ENCODE measurements around the gene FAM20C.
"Not testable (repeated sequence)": the region's sequence is repeated elsewhere in the genome, so short reads cannot be mapped to it uniquely, and the experiment has no call there.

FAM20C gene

GRCh38 chr7:173209-173918, 19.0 kb upstream of the FAM20C start:
- no peak for DNase-seq (ENCODE audit: low read depth, low spot score)

DNA sequence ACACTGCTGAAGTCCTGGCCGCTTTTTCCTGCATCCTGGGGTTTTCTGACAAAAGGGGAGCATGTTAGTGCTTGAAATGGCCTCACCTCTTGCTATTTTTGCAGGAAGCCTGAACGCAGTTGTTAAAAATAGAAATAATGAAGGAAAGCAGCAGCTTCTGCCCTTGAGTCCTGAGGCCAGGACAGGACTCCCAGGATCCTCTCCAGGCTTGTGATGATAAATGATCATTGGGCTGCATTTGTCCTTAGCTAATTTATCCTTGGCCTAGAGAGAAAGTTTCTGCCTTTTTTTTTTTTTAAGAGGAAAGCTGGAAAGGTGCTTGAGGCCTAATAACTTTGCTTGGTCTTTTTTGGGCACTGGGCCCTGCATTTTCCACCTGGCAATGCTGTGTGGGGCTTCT, 17.7 kb upstream of the FAM20C start:
- DNase-seq (ENCODE audit: low read depth, low spot score), result no peak

- no peak for DNase-seq (ENCODE audit: low read depth, low spot score)
Measured at GRCh38 chr7:175955-176354, 16.4 kb upstream of the FAM20C start.

DNA sequence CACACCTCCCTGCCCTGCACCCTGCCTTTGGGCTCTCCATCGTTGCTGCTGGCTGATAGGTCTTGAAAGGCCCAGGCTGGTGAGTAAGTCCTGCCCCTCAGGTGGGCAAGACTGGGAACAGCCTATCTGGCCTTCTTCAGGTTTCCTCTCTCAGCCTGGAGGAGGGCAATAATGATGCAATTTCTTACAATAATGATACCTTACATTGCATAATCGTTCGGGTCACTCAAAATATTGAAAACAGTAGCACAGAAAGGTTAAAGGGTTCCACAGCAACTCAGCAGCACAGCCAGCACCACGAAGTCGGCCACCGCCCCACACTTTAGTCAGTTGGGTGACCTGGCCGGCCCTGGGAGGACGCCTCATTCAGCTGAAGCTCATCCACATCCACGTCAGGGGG, 16.0 kb upstream of the FAM20C start:
- no peak for DNase-seq (ENCODE audit: low read depth, low spot score)

DNA sequence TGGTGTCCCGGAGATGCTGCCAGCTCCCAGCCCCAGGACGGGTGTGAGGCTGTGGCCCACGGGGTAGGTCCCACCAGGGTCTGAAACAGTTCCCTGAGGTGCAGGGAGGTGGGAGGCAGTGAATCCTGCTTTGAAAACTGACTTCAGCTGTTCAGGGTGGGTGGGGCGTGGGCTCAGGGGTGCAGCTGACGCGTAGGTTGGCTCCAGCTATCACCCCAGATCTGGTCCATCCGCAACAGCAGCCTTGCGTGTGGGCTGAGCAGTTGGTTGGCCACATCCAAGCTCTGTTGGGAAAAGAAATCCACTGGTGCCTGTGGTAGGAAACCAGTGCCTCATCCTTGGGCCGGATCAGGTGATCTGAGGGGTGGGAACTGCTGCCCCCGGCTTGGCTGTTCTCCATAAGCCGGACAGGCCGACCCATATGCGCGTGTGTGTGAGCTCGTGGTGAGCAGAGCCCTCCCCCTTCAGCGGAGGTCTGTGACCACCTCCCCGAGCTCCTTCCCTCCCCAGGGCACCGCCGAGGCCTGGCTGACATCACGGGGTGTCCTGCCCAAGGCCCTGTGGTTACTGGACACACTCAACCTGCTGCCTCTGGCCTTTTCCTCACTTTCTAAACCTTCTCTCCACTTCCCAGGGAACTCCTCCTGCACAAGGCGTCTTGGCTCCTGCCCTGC, 15.4 kb upstream of the FAM20C start:
- no peak for DNase-seq (ENCODE audit: low read depth, low spot score)

DNA sequence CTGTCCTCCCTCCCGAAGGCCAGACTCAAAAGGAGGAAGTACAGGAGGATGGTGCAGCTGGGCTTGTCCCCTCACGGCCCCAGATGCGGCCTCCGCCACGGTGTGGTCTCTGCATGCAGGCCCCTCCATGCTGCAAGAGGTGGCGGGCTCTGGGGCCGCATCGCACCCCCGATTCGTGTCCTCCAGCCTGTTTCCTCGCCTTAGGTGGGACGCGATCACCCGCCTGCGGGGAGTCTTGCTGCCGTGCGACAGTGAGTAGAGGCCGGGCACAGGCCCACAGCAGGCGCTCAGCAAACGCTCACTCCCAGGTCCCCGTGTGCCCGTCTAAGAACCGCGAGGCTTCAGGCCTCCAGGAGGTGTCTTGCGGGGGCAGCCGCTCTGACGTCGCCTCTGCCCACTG, 13.9 kb upstream of the FAM20C start:
- no peak for DNase-seq (ENCODE audit: low read depth, low spot score)

DNA sequence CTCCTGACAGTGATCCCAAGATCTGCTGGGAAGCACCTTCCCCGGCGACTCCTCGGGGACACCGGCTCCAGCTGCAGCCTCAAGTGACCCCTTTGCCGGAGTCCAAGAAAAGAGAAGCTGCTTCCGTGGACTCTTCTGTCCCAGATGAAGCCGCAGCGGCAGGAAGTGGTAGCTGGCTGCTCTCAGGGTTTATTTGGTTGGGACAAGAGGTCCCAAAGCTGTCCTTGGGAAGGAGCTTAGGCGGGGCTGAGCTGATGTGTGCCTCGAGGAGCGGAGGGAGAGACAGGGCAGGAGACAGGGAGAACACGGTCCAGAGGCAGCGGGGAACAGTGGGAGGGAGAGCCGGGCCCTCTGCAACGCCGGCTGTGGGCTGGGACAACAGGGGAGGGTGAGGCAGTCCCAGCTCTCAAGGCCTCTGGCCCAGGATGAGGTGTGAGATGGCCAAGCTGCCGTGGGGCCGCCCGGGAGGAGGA, 13.1 kb upstream of the FAM20C start:
- DNase-seq (ENCODE audit: low read depth, low spot score), result no peak

DNA sequence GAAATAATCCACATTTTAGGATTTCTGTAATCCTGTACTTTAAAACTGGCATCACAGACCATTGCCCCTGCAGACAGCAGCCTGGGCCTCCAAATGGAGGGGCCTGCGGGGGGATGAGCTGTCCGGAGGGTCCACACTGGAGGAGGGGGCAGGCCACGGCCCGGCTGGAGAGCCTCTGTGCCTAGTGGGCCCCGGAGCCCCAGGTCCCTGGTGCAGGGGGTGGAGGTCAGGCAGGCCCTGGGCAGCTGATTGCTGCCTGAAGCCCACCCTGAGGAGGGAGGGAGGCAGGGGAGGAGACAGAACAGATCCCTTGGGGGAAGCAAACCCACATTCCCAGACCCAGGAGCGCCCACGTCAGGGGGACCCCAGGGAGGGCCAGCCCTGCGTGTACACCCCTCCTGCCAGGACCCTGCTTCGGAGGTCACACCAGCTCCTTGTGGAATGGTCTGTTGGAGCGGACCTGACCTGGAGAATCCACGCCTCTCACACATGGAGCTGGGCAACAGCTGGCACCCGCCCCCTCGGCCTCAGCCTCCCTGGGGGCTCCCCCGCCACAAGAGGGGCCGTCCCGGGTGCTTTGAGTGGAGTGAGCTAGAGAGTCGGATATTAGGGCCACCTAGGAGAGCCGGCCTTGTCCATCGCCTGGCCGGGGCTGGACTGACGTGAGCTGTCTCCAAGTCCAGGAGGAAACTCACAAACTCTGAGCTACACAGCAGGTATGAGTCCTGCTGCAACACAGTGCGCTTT, 12.2 kb upstream of the FAM20C start:
- DNase-seq (ENCODE audit: low read depth, low spot score), result no peak

GRCh38 chr7:181738-182137, 10.6 kb upstream of the FAM20C start:
- DNase-seq (ENCODE audit: low read depth, low spot score), result no peak

DNA sequence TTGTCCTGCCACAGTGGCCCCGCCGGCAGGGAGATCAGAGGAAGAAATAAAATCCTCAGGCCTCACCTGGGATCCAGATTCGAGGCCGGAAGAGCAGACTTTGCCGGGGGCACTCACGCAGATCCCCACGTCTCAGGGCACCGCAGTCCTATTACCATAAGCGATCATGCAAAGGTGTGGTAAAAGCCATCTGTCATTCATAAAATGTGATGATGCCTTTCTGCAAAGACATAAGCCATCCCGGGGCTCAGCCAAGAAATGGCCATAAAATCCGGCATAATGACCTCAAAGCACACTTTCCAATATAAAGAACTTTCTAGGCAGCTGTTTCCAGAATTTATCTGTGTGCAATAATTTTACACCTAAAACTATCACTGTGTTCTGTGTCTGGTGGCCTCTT, 9.9 kb upstream of the FAM20C start:
- DNase-seq (ENCODE audit: low read depth, low spot score), result not testable (repeated sequence)

DNA sequence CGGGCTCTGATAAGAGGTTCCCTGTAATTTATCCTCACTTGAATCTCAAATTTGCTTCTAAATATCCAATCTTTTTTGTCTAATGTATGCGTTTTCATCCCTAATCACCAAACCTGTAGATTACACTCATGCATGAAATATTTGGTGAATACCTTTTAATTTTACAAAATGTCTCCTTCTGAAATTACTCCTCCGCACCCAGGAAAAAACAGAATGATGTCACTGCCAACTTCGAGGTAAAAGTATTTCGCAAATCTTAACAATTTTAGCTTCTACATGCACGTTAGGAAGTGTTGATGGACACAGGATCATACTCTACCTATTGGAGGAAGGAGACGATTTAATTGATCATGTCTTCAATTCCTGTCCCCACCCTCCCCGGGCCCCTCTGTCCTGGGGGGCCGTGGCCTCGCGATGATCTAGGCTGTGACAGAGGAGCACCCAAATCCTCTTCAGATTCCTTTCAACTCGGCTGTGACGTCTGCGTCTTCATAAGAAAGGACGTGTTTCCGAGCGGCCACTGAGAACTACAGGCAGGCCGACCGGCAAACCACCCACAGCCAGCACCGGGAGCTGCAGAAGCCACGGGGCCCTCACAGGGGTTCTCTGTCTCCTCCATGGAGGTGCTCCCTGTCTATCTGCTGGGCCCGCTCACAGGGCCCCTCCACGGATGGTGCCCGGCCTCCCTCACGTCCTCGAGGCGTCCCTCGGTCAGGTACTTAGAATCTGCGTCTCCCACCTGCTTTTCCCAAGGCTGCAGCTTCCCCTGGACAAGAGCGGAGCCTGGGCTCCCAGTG, 8.7 kb upstream of the FAM20C start:
- no peak for DNase-seq (ENCODE audit: low read depth, low spot score)

DNA sequence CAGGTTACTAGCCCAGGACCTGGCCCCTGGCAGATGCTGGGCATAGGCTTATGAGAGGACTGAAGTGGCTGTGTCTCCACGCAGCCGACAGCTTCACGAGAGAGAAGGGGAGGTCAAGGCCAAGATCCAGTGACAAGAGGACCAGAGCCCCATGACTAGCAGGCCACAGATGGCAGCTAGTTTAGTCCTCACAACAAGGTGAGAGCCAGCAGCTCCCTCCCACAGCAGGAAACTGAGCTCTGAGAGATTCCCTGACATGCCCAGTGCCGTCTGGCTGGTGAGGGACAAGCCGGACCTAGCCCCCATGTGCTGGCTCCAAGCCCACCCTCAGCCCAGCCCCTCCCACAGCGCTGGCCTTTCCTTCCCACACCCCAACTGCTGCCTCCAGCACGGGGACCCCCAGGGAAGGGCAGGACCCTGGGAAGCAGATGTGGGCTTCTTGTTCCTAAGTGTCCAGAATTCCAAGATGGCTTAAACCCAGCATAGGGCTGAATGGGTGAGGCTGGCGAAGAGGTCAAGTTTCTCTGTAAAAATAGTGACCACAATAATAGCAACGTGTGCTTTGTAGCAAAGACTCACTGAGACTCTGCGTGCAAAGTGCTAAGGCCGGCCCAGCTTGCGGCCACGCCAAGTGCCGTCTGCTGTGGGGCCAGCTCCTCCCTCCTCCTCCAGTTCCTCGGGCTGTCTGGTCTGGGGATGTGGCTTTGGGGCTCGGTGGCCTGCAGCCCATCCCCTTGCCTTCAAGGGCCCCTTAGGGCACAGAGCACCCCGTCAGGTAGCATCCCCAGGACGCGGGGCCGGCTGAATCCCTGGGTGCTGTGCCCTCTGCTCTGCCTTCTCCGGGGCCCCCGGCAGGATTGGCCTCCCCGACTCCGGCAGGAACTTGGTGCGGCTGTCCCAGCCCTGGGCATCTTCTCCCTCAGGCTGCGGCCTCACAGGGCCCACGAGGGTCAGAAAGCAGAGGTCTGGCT, 7.8 kb upstream of the FAM20C start:
- no peak for DNase-seq (ENCODE audit: low read depth, low spot score)

DNA sequence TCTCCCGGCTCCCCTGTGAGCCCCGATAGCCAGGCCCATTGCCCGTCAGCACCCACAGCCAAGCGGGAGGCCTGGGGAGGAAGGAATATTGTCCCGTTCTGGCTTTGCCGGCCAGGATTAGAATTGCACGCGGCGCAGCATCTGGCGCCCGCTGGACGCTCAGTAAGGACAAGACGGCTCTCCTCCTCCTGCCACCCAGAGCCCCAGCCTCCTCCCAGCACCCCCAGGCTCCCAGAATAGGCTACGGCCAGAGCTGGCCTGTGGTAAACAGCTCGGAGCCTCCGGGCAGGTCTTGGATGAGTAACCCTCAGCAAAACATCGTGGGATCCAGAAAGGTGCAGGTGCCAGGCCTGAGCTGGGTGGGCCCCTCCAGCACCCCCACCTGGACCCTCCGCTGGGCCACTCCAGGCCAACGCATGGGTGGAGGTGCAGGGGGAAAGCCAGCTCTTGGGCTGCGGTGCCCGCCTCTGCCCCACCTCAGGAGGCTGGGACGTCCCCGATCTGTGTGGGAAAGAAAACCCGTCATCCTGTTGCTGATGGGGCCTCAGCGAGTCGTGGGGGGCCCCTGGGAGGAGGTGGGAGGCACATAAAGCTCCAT, 5.8 kb upstream of the FAM20C start:
- DNase-seq (ENCODE audit: low read depth, low spot score), result no peak

DNA sequence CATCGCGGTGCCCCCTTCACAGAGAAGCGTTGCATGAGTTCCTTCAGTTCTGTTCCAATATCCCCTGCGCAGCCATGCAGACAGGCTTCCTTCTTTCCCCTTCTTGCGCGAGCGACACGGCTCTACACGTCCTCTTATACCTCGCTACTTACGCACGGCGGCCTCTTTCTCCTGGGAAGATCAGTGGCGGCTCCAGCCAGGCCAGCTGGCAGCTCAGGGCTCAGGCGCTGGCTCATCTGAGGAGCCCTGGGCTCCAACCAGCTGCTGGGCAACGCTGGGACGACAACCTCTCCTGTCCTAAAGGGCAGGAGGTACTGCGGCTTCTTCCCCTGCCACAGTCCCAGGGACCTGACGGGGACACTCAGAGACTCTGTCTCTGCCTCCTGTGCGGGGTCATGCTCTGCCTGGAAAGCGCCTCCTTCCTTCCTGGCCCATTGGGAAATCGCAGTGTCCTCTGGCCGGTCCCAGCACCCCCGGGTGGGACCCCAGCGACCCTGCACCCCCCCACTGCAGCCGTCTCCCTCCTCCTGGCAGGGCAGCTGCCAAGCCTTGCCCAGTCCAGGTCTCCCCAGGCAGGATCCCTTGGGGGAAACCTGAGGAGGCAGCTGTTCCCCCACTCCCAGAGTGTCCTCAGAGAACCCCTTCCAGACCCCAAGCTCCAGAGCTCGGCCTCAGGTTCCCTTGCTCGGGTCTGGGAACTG, 5.0 kb upstream of the FAM20C start:
- no peak for DNase-seq (ENCODE audit: low read depth, low spot score)

- no peak for DNase-seq (ENCODE audit: low read depth, low spot score)
Measured at GRCh38 chr7:188174-188573, 4.2 kb upstream of the FAM20C start.

GRCh38 chr7:188727-189500, 3.5 kb upstream of the FAM20C start:
- DNase-seq (ENCODE audit: low read depth, low spot score), result no peak

DNA sequence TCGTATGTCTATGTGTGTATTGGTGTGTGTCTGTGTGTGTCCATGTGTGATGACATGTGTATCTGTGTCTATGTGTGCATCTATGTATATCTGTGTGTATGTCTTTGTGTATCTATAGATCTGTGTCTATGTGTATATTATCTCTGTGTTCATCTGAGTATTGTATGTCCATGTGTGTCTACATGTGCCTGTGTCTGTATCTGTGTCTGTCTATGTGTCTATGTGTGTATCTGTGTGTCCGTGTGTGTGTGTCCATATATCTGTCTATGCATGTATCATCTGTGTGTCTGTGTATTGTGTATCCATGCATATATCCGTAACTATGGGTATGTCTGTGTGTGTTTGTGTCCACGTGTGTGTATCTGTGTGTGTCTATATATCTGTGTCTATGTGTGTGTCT, 2.7 kb upstream of the FAM20C start:
- DNase-seq (ENCODE audit: low read depth, low spot score), result no peak

DNA sequence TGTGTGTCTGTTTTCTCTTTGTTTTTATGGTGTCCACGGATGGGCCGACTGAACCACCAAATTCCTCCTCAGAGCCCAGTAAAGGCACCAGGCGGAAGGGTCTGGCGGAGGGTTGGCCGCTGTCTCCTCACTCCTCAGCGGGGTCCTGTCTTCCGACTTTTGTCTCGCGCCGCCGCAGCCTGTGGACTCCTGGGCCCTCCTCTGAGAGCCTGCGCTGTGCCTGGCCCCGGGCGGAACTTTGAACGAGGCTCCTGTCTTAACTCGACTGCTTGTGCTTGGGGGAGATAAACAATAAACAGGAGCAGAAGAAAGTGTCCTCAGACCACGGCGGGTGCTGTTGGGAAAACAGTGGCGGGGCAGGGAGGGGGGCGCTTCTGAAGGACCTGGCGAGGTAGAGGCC, 2.2 kb upstream of the FAM20C start:
- no peak for DNase-seq (ENCODE audit: low read depth, low spot score)
